Measurements from ENCODE around the gene FBLN7.

DNA sequence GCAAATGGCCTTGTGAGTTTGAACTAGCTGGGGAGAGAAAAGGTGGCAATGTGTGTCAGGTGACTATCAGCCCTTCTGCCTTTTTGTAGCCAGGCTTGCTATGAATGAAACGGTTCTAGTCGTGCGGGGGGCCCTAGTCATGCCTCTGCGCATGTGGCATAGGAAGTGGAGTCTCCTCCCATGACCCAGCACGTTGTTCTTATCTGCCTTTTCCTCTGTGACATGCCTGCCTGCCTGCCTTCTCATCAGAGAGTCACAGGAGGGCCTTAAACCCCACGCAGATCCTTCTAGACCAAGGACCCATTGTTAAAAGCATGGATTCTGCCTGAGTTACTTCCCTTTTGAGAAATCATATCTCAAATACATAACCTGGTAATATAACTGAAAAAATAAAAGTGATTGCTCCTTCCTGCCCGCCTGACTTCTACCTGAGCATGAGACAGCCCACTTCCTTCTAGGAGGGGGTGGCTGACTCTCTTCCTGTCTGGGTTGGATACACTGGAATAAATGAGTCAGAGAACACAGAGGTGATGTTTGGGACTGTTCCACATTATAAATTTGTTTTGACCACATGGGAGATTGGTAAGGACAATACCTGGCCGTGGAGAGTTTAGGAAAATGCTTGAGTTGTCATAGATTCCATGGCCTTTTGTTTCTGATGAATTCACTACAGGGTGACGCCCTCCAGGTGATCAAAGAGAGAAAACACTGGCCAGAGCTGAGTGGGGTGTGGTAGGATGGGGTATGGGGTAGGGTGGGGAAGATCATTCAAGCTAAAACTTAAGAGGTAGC lies 49.8 kb downstream of the FBLN7 start:
- TF ChIP-seq CTCF (IDR thresholded peaks at IDR 0.05) (no peak), POLR2A (IDR thresholded peaks at IDR 0.05) (no peak)

Measured in heart left ventricle (tissue), 13 donors.